Activated CD4-positive, alpha-beta T cell treated with anti-CD3 and anti-CD28 coated beads, Interleukin-2, amount 50 U/mL, for 16 hours (primary cell): ENCODE results near the gene ACTRT2.

ENCODE experiments used
- DNase-seq: peaks from one replicate; pipeline ENCODE4 v3.0.0-alpha.2; 2020

ACTRT2 gene

DNA sequence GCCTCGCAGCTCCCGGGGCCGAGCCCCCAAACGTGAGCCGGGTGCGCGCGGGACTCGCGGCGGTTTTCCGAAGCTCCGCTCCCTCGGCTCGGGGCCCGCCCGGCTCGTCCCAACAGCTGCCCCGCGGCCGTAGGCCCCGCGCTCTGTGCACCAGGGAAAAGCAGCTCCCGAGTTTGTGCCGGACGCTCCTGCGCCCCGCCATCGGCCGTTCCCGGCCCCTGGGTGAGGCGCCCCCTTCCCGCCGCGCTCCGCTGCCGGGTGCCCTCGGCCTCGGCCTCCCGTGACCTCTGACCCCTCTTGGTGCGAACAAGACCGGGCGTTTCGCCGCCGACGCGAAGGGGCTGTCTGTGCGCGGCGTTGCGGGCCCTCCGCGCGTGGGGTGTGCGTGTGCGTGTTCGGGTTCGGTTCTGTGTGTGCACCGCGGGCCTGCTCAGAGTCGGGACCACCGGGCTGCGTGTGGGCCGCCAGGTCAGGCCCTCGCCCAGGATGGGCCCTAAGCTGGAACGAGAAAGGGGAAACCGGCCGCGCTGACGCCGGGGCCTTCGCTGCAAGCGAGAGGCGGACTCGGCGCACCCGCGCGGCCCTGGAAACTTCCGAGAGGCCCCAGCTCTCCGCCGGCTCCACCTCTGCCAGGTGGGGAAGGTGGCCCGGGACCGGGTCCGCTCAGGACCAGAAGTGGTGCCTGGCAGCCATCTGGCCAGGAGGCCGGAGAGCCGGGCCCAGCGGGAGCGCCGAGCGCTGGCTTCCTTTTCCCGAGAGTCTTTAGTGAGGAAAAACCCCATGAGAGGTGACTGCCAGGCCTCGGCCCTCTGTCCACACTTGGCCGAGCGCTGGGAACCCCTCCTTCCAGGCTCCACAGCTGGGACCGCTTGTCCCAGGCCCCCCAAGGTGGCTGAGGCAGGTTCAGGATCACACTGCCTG lies 49.6 kb downstream of the ACTRT2 start:
- no peak for DNase-seq

GRCh38 chr1:3071565-3072390 lies 50.5 kb downstream of the ACTRT2 start:
- no peak for DNase-seq
